Panc1 (cell line): ENCODE results near the gene PNMA8A. TPM values are rescaled to one million over a fixed set of nuclear protein-coding genes. Genes with fewer than 3 reads are reported as not detected.

ENCODE experiments used
- ATAC-seq: fragments of 200-7000 bp; cut with Tn5 transposase; 2 replicates; pipeline ENCODE4 v1.9.1; 2020; ENCODE audit warnings: mild to moderate bottlenecking, moderate library complexity
- BruUV-seq: library from RNA; stranded (reverse); fragments of 400-500 nt; replicated peaks from 2 replicates; lab custom pipeline; 2021; lab: Mats Ljungman, UMichigan
- CTCF ChIA-PET: fragments of 300-600 bp; sonication (Branson Sonifier 250); formaldehyde crosslinking; loops from one replicate; lab custom pipeline; 2022; ENCODE audit warnings: antibody characterized with exemption; lab: Charles Lee
- POLR2A ChIA-PET: fragments of 300-600 bp; sonication (Branson Sonifier 250); formaldehyde crosslinking; loops from one replicate; lab custom pipeline; 2022; ENCODE audit warnings: antibody characterized with exemption; lab: Charles Lee
- DNase-seq: peaks from one replicate; pipeline ENCODE4 v3.0.0-alpha.2; 2010; ENCODE audit warnings: low read depth, low spot score
- H3K27ac ChIP-seq: 2 replicates; pipeline ENCODE4 v1.5.1; 2011; ENCODE audit warnings: mild to moderate bottlenecking, low read length, inconsistent platforms
- H3K27me3 ChIP-seq: fragments of 200-500 bp; sonication (Bioruptor generic); 2 replicates; pipeline ENCODE4 v1.6.0; 2014; ENCODE audit warnings: low read length, inconsistent platforms; ENCODE audit not compliant: control insufficient read depth, insufficient read depth
- H3K36me3 ChIP-seq: fragments of 200-500 bp; sonication (Bioruptor generic); 2 replicates; pipeline ENCODE4 v1.5.1; 2014; ENCODE audit warnings: inconsistent platforms, mild to moderate bottlenecking, low read length, moderate library complexity; ENCODE audit not compliant: control insufficient read depth, insufficient read depth
- H3K4me1 ChIP-seq: 2 replicates; pipeline ENCODE4 v1.5.1; 2011; ENCODE audit warnings: inconsistent platforms, mild to moderate bottlenecking, low read length, moderate library complexity; ENCODE audit not compliant: control insufficient read depth, insufficient read depth
- H3K4me3 ChIP-seq, 2 experiments: 2 replicates each; pipeline ENCODE4 v1.5.1; 2011 to 2012; ENCODE audit warnings: low read depth in 2 of 2, low read length in 2 of 2, mild to moderate bottlenecking in 2 of 2, inconsistent platforms in 1 of 2, moderate library complexity in 1 of 2
- H3K9me3 ChIP-seq: fragments of 200-500 bp; sonication (Bioruptor generic); 2 replicates; pipeline ENCODE4 v1.5.1; 2014; ENCODE audit warnings: low read depth, mild to moderate bottlenecking, inconsistent platforms, low read length, moderate library complexity; ENCODE audit not compliant: control insufficient read depth, insufficient read depth
- POLR2AphosphoS5 ChIP-seq: IDR thresholded peaks from 2 replicates; pipeline ENCODE4 v1.6.1; 2012; ENCODE audit warnings: mild to moderate bottlenecking, low read depth, low read length, moderate library complexity
- SIN3A ChIP-seq: IDR thresholded peaks from 2 replicates; pipeline ENCODE4 v1.6.1; 2012; ENCODE audit warnings: low read depth, mild to moderate bottlenecking, low read length, moderate library complexity, borderline replicate concordance; ENCODE audit not compliant: insufficient read depth
- TCF7L2 ChIP-seq: IDR thresholded peaks from 2 replicates; pipeline ENCODE4 v1.6.1; 2011; ENCODE audit warnings: mild to moderate bottlenecking, low read depth, low read length, inconsistent platforms
- in situ Hi-C: cut with HindIII; loops from 2 replicates; pipeline ENCODE4 v1.10.0; 2016; ENCODE audit warnings: low sequenced_read_pairs, low pct_unique_long_range_greater_than_20kb
- intact Hi-C: fragments of 100-400 bp; cut with micrococcal nuclease; formaldehyde crosslinking; loops from one replicate; pipeline ENCODE4 v1.10.0; 2022; ENCODE audit not compliant: unreplicated experiment
- total RNA-seq: library from RNA; stranded (reverse); gene quantifications from one replicate; pipeline ENCODE4 v1.2.1, GENCODE V29; 2021; ENCODE audit not compliant: unreplicated experiment
- TF ChIP-seq, protein P1 (sequence below), 2 experiments: IDR thresholded peaks; 2 replicates each; pipeline ENCODE4 v1.6.1; 2011 to 2012; ENCODE audit warnings: low read depth in 2 of 2, control low read depth in 1 of 2, low read length in 1 of 2, mild to moderate bottlenecking in 1 of 2, moderate library complexity in 1 of 2; ENCODE audit not compliant: insufficient read depth in 1 of 2
- TF ChIP-seq, protein P2 (sequence below): fragments of 450-650 bp; IDR thresholded peaks from 2 replicates; pipeline ENCODE4 v1.5.1; 2017; ENCODE audit warnings: mild to moderate bottlenecking

The PNMA8A gene
- total RNA-seq, 1 experiment from 2014 or later: not detected

DNA sequence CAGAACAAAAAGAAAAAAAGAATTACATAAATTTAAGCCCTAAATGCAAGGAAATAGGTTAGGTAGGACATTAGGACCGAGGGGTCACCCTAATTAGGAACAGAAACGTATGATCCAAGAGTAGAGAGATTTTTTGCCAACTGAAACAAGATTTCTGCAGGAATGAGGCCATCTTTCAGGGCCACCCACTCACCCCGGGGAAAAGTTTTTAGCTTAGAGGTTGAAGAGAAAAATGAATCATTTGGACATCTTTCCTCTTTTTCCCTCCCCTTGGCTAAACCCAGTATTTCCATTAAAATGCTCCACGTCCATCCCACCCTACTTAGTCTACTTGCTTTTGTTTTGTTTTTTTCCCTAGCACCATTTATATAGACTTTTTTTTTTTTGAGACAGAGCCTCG lies 10.6 kb upstream of the PNMA8A start:
- intact Hi-C loops: no loop called here
- no peaks in the 10 kb centered on the region for H3K27me3 ChIP-seq
- in situ Hi-C loops: no loop called here
- H3K9me3 ChIP-seq: no peaks in the 10 kb centered on the region
- no peaks in the 10 kb centered on the region for H3K4me1 ChIP-seq
- CTCF ChIA-PET: interaction anchor here (0.7 kb wide), 1 partner anchor 15 kb away, joined by 3 read pairs; no protein-coding TSS in a partner anchor
- POLR2A ChIA-PET: no interaction called here
- no peak for DNase-seq
- no peak for TF ChIP-seq POLR2AphosphoS5
- TF ChIP-seq TCF7L2: no peak
- TF ChIP-seq, protein P1, sequence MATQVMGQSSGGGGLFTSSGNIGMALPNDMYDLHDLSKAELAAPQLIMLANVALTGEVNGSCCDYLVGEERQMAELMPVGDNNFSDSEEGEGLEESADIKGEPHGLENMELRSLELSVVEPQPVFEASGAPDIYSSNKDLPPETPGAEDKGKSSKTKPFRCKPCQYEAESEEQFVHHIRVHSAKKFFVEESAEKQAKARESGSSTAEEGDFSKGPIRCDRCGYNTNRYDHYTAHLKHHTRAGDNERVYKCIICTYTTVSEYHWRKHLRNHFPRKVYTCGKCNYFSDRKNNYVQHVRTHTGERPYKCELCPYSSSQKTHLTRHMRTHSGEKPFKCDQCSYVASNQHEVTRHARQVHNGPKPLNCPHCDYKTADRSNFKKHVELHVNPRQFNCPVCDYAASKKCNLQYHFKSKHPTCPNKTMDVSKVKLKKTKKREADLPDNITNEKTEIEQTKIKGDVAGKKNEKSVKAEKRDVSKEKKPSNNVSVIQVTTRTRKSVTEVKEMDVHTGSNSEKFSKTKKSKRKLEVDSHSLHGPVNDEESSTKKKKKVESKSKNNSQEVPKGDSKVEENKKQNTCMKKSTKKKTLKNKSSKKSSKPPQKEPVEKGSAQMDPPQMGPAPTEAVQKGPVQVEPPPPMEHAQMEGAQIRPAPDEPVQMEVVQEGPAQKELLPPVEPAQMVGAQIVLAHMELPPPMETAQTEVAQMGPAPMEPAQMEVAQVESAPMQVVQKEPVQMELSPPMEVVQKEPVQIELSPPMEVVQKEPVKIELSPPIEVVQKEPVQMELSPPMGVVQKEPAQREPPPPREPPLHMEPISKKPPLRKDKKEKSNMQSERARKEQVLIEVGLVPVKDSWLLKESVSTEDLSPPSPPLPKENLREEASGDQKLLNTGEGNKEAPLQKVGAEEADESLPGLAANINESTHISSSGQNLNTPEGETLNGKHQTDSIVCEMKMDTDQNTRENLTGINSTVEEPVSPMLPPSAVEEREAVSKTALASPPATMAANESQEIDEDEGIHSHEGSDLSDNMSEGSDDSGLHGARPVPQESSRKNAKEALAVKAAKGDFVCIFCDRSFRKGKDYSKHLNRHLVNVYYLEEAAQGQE (IDR thresholded peaks at IDR 0.05; ENCODE audit: insufficient read depth in 1 of 2, low read depth in 2 of 2, low read length in 1 of 2): no peak
- TF ChIP-seq, protein P2, sequence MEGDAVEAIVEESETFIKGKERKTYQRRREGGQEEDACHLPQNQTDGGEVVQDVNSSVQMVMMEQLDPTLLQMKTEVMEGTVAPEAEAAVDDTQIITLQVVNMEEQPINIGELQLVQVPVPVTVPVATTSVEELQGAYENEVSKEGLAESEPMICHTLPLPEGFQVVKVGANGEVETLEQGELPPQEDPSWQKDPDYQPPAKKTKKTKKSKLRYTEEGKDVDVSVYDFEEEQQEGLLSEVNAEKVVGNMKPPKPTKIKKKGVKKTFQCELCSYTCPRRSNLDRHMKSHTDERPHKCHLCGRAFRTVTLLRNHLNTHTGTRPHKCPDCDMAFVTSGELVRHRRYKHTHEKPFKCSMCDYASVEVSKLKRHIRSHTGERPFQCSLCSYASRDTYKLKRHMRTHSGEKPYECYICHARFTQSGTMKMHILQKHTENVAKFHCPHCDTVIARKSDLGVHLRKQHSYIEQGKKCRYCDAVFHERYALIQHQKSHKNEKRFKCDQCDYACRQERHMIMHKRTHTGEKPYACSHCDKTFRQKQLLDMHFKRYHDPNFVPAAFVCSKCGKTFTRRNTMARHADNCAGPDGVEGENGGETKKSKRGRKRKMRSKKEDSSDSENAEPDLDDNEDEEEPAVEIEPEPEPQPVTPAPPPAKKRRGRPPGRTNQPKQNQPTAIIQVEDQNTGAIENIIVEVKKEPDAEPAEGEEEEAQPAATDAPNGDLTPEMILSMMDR: no peak
- TF ChIP-seq SIN3A: no peak
- no peak for ATAC-seq
- no TSS peak for BruUV-seq
- no peaks in the 10 kb centered on the region for H3K36me3 ChIP-seq
- no peak overlapping the region for H3K27ac ChIP-seq
- no peak overlapping the region for H3K4me3 ChIP-seq

DNA sequence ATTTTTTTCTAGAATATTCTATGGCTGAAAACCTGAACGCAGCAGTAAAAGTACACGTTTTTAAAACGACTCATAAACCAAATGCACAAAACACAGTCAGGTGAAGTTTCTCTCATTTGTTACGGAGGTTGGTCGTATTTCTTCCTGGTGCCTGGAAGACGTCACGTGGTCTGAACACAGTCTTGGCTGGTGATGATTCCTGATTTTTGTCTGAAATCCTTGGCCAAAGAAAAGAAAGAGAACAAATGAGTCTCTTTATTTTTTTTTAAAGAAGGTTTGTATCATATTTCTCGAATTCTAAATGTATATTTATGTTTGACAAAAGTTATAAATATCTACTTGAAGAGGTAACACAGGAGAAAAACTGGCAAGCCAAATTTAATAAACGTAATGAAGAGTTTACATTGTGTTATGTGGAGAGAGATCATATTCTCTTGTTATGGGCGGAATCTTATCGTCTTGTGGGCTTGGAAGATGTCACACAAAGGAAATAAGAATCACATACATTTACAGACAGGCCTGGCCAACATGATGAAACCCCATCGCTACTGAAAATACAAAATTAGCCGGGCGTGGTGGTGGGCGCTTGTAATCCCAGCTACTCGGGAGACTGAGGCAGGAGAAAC lies 10.0 kb upstream of the PNMA8A start:
- intact Hi-C loops (no loop called here), in situ Hi-C loops (no loop called here)
- DNase-seq (no peak), ATAC-seq (no peak)
- Histone ChIP-seq H3K36me3 (no peaks in the 10 kb centered on the region), H3K4me3 (no peak overlapping the region), H3K9me3 (no peaks in the 10 kb centered on the region), H3K27me3 (no peaks in the 10 kb centered on the region), H3K27ac (no peak overlapping the region), H3K4me1 (no peaks in the 10 kb centered on the region)
- ChIA-PET CTCF (no interaction called here), POLR2A (no interaction called here)
- TF ChIP-seq SIN3A: no peak
- TF ChIP-seq, protein P2: no peak
- no peak for TF ChIP-seq POLR2AphosphoS5
- TF ChIP-seq, protein P1 (IDR thresholded peaks at IDR 0.05; ENCODE audit: insufficient read depth in 1 of 2, low read depth in 2 of 2, low read length in 1 of 2): no peak
- no peak for TF ChIP-seq TCF7L2
- no TSS peak for BruUV-seq
